Keratinocyte (primary cell): ENCODE results near the gene MME. TPM values are rescaled to one million over a fixed set of nuclear protein-coding genes. Genes with fewer than 3 reads are reported as not detected.

Source experiments
- DNase-seq: peaks from one replicate; pipeline ENCODE4 v3.0.0-alpha.2; 2011; ENCODE audit warnings: low read depth, missing footprints, low spot score
- FAIRE-seq: peaks from 2 replicates; lab custom pipeline; 2011; peaks lifted over from hg19 to GRCh38; lab: Jason Lieb, UNC
- H2AFZ ChIP-seq: 2 replicates; pipeline ENCODE4 v1.6.0; 2012; ENCODE audit warnings: low read length, control low read depth, inconsistent platforms; ENCODE audit not compliant: control insufficient read depth
- H3K27ac ChIP-seq: 2 replicates; pipeline ENCODE4 v1.5.1; 2011; ENCODE audit warnings: low read length; ENCODE audit not compliant: control insufficient read depth, insufficient read depth
- H3K27me3 ChIP-seq: 3 replicates; pipeline ENCODE4 v1.6.0; 2011; ENCODE audit warnings: low read length; ENCODE audit not compliant: control insufficient read depth, insufficient read depth; ENCODE audit errors: extremely low read depth
- H3K36me3 ChIP-seq, 2 experiments: 2 replicates in 1 of 2; 3 replicates in 1 of 2; pipeline ENCODE4 v1.5.1; 2011; ENCODE audit warnings: low read length in 2 of 2, mild to moderate bottlenecking in 1 of 2; ENCODE audit not compliant: control insufficient read depth in 2 of 2, insufficient read depth in 2 of 2; ENCODE audit errors: extremely low read depth in 1 of 2
- H3K4me1 ChIP-seq: 3 replicates; pipeline ENCODE4 v1.5.1; 2011; ENCODE audit warnings: low read length; ENCODE audit not compliant: control insufficient read depth, insufficient read depth; ENCODE audit errors: extremely low read depth
- H3K4me2 ChIP-seq: 3 replicates; pipeline ENCODE4 v1.6.0; 2011; ENCODE audit warnings: low read depth, low read length; ENCODE audit not compliant: control insufficient read depth, insufficient read depth; ENCODE audit errors: extremely low read depth
- H3K4me3 ChIP-seq, 3 experiments: fragments of 200-600 bp in 1 of 3; sonication (generic) in 1 of 3; 2 replicates in 2 of 3; 3 replicates in 1 of 3; pipeline ENCODE4 v1.5.1; 2011 to 2016; ENCODE audit warnings: low read length in 3 of 3, mild to moderate bottlenecking in 3 of 3, control low read depth in 2 of 3, inconsistent platforms in 1 of 3, low read depth in 1 of 3, mixed read lengths in 1 of 3, mixed run types in 1 of 3, moderate library complexity in 1 of 3; ENCODE audit not compliant: control insufficient read depth in 2 of 3, insufficient read depth in 2 of 3; ENCODE audit errors: extremely low read depth in 1 of 3
- H3K79me2 ChIP-seq: 2 replicates; pipeline ENCODE4 v1.6.0; 2012; ENCODE audit warnings: low read length; ENCODE audit not compliant: control insufficient read depth, insufficient read depth
- H3K9ac ChIP-seq: 3 replicates; pipeline ENCODE4 v1.6.0; 2011; ENCODE audit warnings: low read length; ENCODE audit not compliant: control insufficient read depth, insufficient read depth; ENCODE audit errors: extremely low read depth
- H3K9me1 ChIP-seq: 3 replicates; pipeline ENCODE4 v1.6.0; 2011; ENCODE audit warnings: low read length; ENCODE audit not compliant: control insufficient read depth, insufficient read depth; ENCODE audit errors: extremely low read depth
- H3K9me3 ChIP-seq: 2 replicates; pipeline ENCODE4 v1.5.1; 2012; ENCODE audit warnings: low read depth, low read length; ENCODE audit not compliant: control insufficient read depth
- H4K20me1 ChIP-seq: 3 replicates; pipeline ENCODE4 v1.6.0; 2011; ENCODE audit warnings: low read length; ENCODE audit not compliant: control insufficient read depth, insufficient read depth; ENCODE audit errors: extremely low read depth
- EZH2 ChIP-seq: IDR thresholded peaks from one replicate; pipeline ENCODE4 v1.6.1; 2012; ENCODE audit warnings: inconsistent platforms, mild to moderate bottlenecking, low read length, moderate library complexity
- dilution Hi-C: fragments of 300-500 bp; cut with MboI; formaldehyde crosslinking; loops from one replicate; pipeline ENCODE4 v1.7.0; 2020; ENCODE audit warnings: low sequenced_read_pairs; ENCODE audit not compliant: extremely low pct_ligation_motif_present
- polyA plus RNA-seq, 5 experiments: library from polyadenylated mRNA; depleted of rRNA in 3 of 5; stranded (reverse) in 3 of 5; stranded (forward) in 1 of 5; unstranded in 1 of 5; fragments of >200 nt; gene quantifications; 1 replicate in 1 of 5; 2 replicates in 3 of 5; 3 replicates in 1 of 5; pipeline versions ENCODE4 v1.2.1 to v1.2.3, GENCODE V29; 2011 to 2012; ENCODE audit warnings: missing spikeins in 2 of 5, low read depth in 1 of 5, low replicate concordance in 1 of 5
- TF ChIP-seq, protein P1 (sequence below), 3 experiments: IDR thresholded peaks in 1 of 3; conservative IDR thresholded peaks in 1 of 3; optimal IDR thresholded peaks in 1 of 3; 2 replicates in 2 of 3; 3 replicates in 1 of 3; pipeline versions ENCODE3 to v1.5.1; 2011; ENCODE audit warnings: low read length in 3 of 3, mild to moderate bottlenecking in 3 of 3, moderate library complexity in 2 of 3, control low read depth in 1 of 3, inconsistent platforms in 1 of 3; ENCODE audit not compliant: insufficient read depth in 2 of 3; ENCODE audit errors: extremely low read depth in 1 of 3

Gene MME
- polyA plus RNA-seq, 1 donor (not counting 4 experiments of a cell fraction or from before 2014, with no cell fraction given), result 2.0 TPM

DNA sequence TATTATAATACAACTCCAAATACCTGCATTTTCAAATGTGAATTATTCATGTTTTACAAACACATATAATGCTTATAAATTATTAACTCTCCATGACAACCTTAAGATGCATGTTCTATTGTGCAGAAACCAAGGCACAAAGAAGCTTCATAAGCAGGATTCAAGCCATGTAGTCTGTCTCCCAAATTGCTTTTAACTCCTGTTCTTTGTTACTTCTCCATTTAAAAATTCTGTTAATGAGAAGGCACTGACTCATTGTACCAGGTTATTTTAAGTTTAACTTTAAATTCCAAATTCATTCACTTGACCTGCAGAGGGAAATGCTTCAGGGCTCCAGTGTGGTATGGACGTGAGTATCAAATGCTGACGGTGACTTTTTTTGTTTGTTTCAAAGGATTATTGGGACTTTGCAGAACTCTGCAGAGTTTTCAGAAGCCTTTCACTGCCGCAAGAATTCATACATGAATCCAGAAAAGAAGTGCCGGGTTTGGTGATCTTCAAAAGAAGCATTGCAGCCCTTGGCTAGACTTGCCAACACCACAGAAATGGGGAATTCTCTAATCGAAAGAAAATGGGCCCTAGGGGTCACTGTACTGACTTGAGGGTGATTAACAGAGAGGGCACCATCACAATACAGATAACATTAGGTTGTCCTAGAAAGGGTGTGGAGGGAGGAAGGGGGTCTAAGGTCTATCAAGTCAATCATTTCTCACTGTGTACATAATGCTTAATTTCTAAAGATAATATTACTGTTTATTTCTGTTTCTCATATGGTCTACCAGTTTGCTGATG lies 100.0 kb downstream of the MME start:
- FAIRE-seq, result no peak

DNA sequence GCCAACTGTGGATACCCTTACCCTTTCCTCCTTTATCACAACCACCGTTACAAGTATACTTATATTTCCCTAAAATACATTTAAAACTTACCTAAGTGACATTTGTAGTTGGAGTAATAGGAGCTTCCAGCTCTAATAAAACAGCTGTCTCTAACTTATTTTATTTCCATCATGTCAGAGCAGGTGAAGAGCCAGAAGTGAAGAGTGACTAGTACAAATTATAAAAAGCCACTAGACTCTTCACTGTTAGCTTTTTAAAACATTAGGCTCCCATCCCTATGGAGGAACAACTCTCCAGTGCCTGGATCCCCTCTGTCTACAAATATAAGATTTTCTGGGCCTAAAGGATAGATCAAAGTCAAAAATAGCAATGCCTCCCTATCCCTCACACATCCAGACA lies 102.3 kb downstream of the MME start:
- dilution Hi-C loops, result no loop called here
- no peaks in the 10 kb centered on the region for H3K79me2 ChIP-seq
- FAIRE-seq (no peak), DNase-seq (no peak)
- H3K4me1 ChIP-seq, result no peaks in the 10 kb centered on the region
- TF ChIP-seq, protein P1, sequence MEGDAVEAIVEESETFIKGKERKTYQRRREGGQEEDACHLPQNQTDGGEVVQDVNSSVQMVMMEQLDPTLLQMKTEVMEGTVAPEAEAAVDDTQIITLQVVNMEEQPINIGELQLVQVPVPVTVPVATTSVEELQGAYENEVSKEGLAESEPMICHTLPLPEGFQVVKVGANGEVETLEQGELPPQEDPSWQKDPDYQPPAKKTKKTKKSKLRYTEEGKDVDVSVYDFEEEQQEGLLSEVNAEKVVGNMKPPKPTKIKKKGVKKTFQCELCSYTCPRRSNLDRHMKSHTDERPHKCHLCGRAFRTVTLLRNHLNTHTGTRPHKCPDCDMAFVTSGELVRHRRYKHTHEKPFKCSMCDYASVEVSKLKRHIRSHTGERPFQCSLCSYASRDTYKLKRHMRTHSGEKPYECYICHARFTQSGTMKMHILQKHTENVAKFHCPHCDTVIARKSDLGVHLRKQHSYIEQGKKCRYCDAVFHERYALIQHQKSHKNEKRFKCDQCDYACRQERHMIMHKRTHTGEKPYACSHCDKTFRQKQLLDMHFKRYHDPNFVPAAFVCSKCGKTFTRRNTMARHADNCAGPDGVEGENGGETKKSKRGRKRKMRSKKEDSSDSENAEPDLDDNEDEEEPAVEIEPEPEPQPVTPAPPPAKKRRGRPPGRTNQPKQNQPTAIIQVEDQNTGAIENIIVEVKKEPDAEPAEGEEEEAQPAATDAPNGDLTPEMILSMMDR (optimal IDR thresholded peaks at IDR 0.05 in 1 of 3, IDR thresholded peaks at IDR 0.05 in 1 of 3, conservative IDR thresholded peaks at IDR 0.05 in 1 of 3; ENCODE audit: extremely low read depth in 1 of 3, insufficient read depth in 2 of 3, low read length in 3 of 3), result no peak
- no peak for TF ChIP-seq EZH2
- no peaks in the 10 kb centered on the region for H3K36me3 ChIP-seq
- no peaks in the 10 kb centered on the region for H4K20me1 ChIP-seq
- H3K27me3 ChIP-seq, result no peaks in the 10 kb centered on the region
- no peaks in the 10 kb centered on the region for H3K9me1 ChIP-seq
- no peak overlapping the region for H2AFZ ChIP-seq
- H3K9me3 ChIP-seq, result no peaks in the 10 kb centered on the region
- no peak overlapping the region for H3K27ac ChIP-seq
- no peak overlapping the region for H3K4me3 ChIP-seq
- H3K4me2 ChIP-seq, result no peak overlapping the region
- H3K9ac ChIP-seq, result no peak overlapping the region

More for the DNA sequence above, 100.0 kb downstream of the MME start:
- Histone ChIP-seq H3K4me1 (no peaks in the 10 kb centered on the region), H3K79me2 (no peaks in the 10 kb centered on the region), H3K4me3 (no peak overlapping the region), H3K9me1 (no peaks in the 10 kb centered on the region), H3K36me3 (no peaks in the 10 kb centered on the region), H3K27me3 (no peaks in the 10 kb centered on the region), H3K27ac (no peak overlapping the region), H3K9ac (no peak overlapping the region), H4K20me1 (no peaks in the 10 kb centered on the region), H3K9me3 (no peaks in the 10 kb centered on the region), H3K4me2 (no peak overlapping the region), H2AFZ (no peak overlapping the region)
- TF ChIP-seq EZH2, result no peak
- TF ChIP-seq, protein P1 (optimal IDR thresholded peaks at IDR 0.05 in 1 of 3, IDR thresholded peaks at IDR 0.05 in 1 of 3, conservative IDR thresholded peaks at IDR 0.05 in 1 of 3; ENCODE audit: extremely low read depth in 1 of 3, insufficient read depth in 2 of 3, low read length in 3 of 3), result no peak
- dilution Hi-C loops, result no loop called here
- DNase-seq, result no peak
